H9 (cell line): Measurements from ENCODE around the gene SYNE4. TPM values are rescaled to one million over a fixed set of nuclear protein-coding genes. Genes with fewer than 3 reads are reported as not detected.
A peak's percentile ranks its signal among the peaks of the same experiment; 100 is the strongest.
"Not testable (repeated sequence)": the region's sequence is repeated elsewhere in the genome, so short reads cannot be mapped to it uniquely, and the experiment has no call there.

Source experiments
- DNase-seq: peaks from one replicate; pipeline ENCODE4 v3.0.0-alpha.2; 2017
- H2AFZ ChIP-seq: one replicate; pipeline ENCODE4 v1.6.1; 2013; ENCODE audit warnings: mild to moderate bottlenecking, low read length, control low read depth, moderate library complexity
- H2AK5ac ChIP-seq: 2 replicates; pipeline ENCODE4 v1.6.1; 2013; ENCODE audit warnings: low read length, control low read depth, mixed read lengths; ENCODE audit not compliant: insufficient read length
- H2BK120ac ChIP-seq: one replicate; pipeline ENCODE4 v1.6.1; 2013; ENCODE audit warnings: low read depth, mild to moderate bottlenecking, low read length, control low read depth, inconsistent platforms; ENCODE audit not compliant: poor library complexity, severe bottlenecking
- H2BK12ac ChIP-seq: 2 replicates; pipeline ENCODE4 v1.6.1; 2013; ENCODE audit warnings: low read length, control low read depth, mixed read lengths, low read depth; ENCODE audit not compliant: insufficient read length
- H2BK15ac ChIP-seq: 2 replicates; pipeline ENCODE4 v1.6.1; 2013; ENCODE audit warnings: low read depth, low read length, control low read depth
- H2BK20ac ChIP-seq: one replicate; pipeline ENCODE4 v1.6.1; 2013; ENCODE audit warnings: low read depth, mild to moderate bottlenecking, low read length, control low read depth, inconsistent platforms; ENCODE audit not compliant: poor library complexity, severe bottlenecking
- H2BK5ac ChIP-seq: 2 replicates; pipeline ENCODE4 v1.6.1; 2013; ENCODE audit warnings: low read length, control low read depth, mixed read lengths; ENCODE audit not compliant: insufficient read length
- H3K14ac ChIP-seq: 2 replicates; pipeline ENCODE4 v1.6.1; 2013; ENCODE audit warnings: low read length, control low read depth; ENCODE audit not compliant: insufficient read depth
- H3K18ac ChIP-seq: 2 replicates; pipeline ENCODE4 v1.6.1; 2013; ENCODE audit warnings: low read depth, mild to moderate bottlenecking, mixed read lengths, low read length, control low read depth; ENCODE audit not compliant: insufficient read length
- H3K23ac ChIP-seq: 2 replicates; pipeline ENCODE4 v1.6.1; 2013; ENCODE audit warnings: low read length, control low read depth, mixed read lengths, low read depth; ENCODE audit not compliant: insufficient read length
- H3K23me2 ChIP-seq: 2 replicates; pipeline ENCODE4 v1.6.1; 2013; ENCODE audit warnings: low read depth, mild to moderate bottlenecking, mixed read lengths, low read length, control low read depth; ENCODE audit not compliant: insufficient read length, poor library complexity, severe bottlenecking
- H3K27ac ChIP-seq: 2 replicates; pipeline ENCODE4 v1.5.1; 2013; ENCODE audit warnings: low read length, control low read depth, mixed read lengths, low read depth; ENCODE audit not compliant: insufficient read length
- H3K27me3 ChIP-seq: 2 replicates; pipeline ENCODE4 v1.6.1; 2013; ENCODE audit warnings: low read length, control low read depth, inconsistent platforms; ENCODE audit not compliant: insufficient read depth
- H3K4ac ChIP-seq: 2 replicates; pipeline ENCODE4 v1.6.1; 2013; ENCODE audit warnings: low read depth, mild to moderate bottlenecking, control low read depth, inconsistent platforms, low read length, moderate library complexity
- H3K4me1 ChIP-seq: 2 replicates; pipeline ENCODE4 v1.6.1; 2013; ENCODE audit warnings: low read length, control low read depth, inconsistent platforms; ENCODE audit not compliant: insufficient read depth
- H3K4me2 ChIP-seq: 2 replicates; pipeline ENCODE4 v1.6.1; 2013; ENCODE audit warnings: low read length, control low read depth, mixed read lengths; ENCODE audit not compliant: insufficient read length, insufficient read depth
- H3K56ac ChIP-seq: 2 replicates; pipeline ENCODE4 v1.6.1; 2013; ENCODE audit warnings: low read depth, mild to moderate bottlenecking, mixed read lengths, low read length, control low read depth; ENCODE audit not compliant: insufficient read length
- H3K79me1 ChIP-seq: 2 replicates; pipeline ENCODE4 v1.6.1; 2013; ENCODE audit warnings: low read depth, mild to moderate bottlenecking, moderate library complexity, low read length, control low read depth, inconsistent platforms; ENCODE audit not compliant: insufficient read depth, poor library complexity, severe bottlenecking
- H3K79me2 ChIP-seq: 2 replicates; pipeline ENCODE4 v1.6.1; 2013; ENCODE audit warnings: low read length, control low read depth, inconsistent platforms; ENCODE audit not compliant: insufficient read depth
- H3K9ac ChIP-seq: 2 replicates; pipeline ENCODE4 v1.6.1; 2013; ENCODE audit warnings: low read length, control low read depth, mixed read lengths; ENCODE audit not compliant: insufficient read length; ENCODE audit errors: extremely low read depth
- H3K9me3 ChIP-seq: one replicate; pipeline ENCODE4 v1.6.1; 2013; ENCODE audit warnings: low read depth, low read length, inconsistent platforms; ENCODE audit not compliant: control insufficient read depth
- H3T11ph ChIP-seq: one replicate; pipeline ENCODE4 v1.6.1; 2013; ENCODE audit warnings: mild to moderate bottlenecking, low read length, control low read depth, inconsistent platforms
- H4K20me1 ChIP-seq: one replicate; pipeline ENCODE4 v1.6.1; 2013; ENCODE audit not compliant: control insufficient read depth, insufficient read length, insufficient read depth
- H4K5ac ChIP-seq: 2 replicates; pipeline ENCODE4 v1.6.1; 2013; ENCODE audit warnings: low read depth, mild to moderate bottlenecking, mixed read lengths, low read length, control low read depth; ENCODE audit not compliant: insufficient read length
- H4K8ac ChIP-seq: replicated peaks from 2 replicates; pipeline ENCODE4 v1.6.1; 2013; ENCODE audit warnings: low read length, control low read depth, mixed read lengths, low read depth; ENCODE audit not compliant: insufficient read length
- H4K91ac ChIP-seq: 2 replicates; pipeline ENCODE4 v1.6.1; 2013; ENCODE audit warnings: low read depth, mild to moderate bottlenecking, moderate library complexity, mixed read lengths, low read length, control low read depth; ENCODE audit not compliant: insufficient read length
- H3K27ac Mint-ChIP-seq, 3 experiments: 2 replicates in 2 of 3; 3 replicates in 1 of 3; pipeline ENCODE4 v1.8.0; 2020 to 2021; ENCODE audit warnings: mixed read lengths in 3 of 3, mild to moderate bottlenecking in 1 of 3, moderate library complexity in 1 of 3
- H3K27me3 Mint-ChIP-seq: 2 replicates; pipeline ENCODE4 v1.8.0; 2021; ENCODE audit warnings: low read depth, mild to moderate bottlenecking, moderate library complexity, mixed read lengths
- H3K36me3 Mint-ChIP-seq, 3 experiments: 2 replicates in 2 of 3; 3 replicates in 1 of 3; pipeline ENCODE4 v1.8.0; 2020 to 2021; ENCODE audit warnings: low read depth in 3 of 3, mixed read lengths in 3 of 3; ENCODE audit not compliant: insufficient read depth in 1 of 3
- H3K4me1 Mint-ChIP-seq, 2 experiments: 2 replicates each; pipeline ENCODE4 v1.8.0; 2020; ENCODE audit warnings: mixed read lengths in 2 of 2
- H3K4me3 Mint-ChIP-seq, 2 experiments: 2 replicates in 1 of 2; 3 replicates in 1 of 2; pipeline ENCODE4 v1.8.0; 2020 to 2021; ENCODE audit warnings: mild to moderate bottlenecking in 2 of 2, mixed read lengths in 2 of 2, moderate library complexity in 1 of 2
- H3K9me3 Mint-ChIP-seq, 2 experiments: 2 replicates in 1 of 2; 3 replicates in 1 of 2; pipeline ENCODE4 v1.8.0; 2020; ENCODE audit warnings: mild to moderate bottlenecking in 2 of 2, mixed read lengths in 2 of 2, moderate library complexity in 1 of 2
- WGBS: extraction: QIAGEN DNeasy Blood & Tissue Kit; methylation state at CpG from one replicate; pipeline ENCODE4 v1.1.7; 2013; ENCODE audit warnings: missing lambda C conversion rate, low lambda C conversion rate, mixed read lengths; ENCODE audit not compliant: insufficient read length; ENCODE audit errors: extremely low coverage; 5-methylcytosine and 5-hydroxymethylcytosine counted together
- total RNA-seq: library from RNA; stranded (reverse); gene quantifications from 2 replicates; pipeline ENCODE4 v1.2.1, GENCODE V29; 2021
- TF ChIP-seq, protein P1 (sequence below): fragments of 200-600 bp; sonication (generic); conservative IDR thresholded peaks from 3 replicates; pipeline ENCODE4 v1.8.0; 2021; ENCODE audit warnings: antibody characterized with exemption, mild to moderate bottlenecking

SYNE4 gene
- total RNA-seq, 1 experiment from 2014 or later = 19.2 TPM

DNA sequence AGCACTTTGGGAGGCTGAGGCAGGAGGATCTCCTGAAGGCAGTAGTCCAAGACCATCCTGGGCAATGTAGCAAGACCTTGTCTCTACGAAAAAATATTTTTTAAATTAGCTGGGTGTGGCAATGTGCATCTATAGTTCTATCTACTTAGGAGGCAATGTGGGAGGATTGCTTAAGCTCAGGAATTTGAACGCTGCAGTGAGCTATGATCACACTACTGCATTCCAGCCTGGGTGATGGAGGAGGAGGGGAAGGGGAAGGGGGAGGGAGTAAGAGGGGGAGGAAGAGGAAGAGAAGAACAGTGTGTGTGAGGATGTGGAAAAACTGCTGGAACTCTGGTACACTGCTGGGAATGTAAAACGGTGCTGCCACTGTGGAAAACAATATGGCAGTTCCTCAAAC is 33.2 kb upstream of the SYNE4 start:
- Histone ChIP-seq H3K23me2 (no peaks in the 10 kb centered on the region), H3K18ac (no peak overlapping the region), H3K79me1 (no peaks in the 10 kb centered on the region), H4K5ac (no peak overlapping the region), H3K4ac (no peak overlapping the region), H4K20me1 (no peaks in the 10 kb centered on the region), H2BK15ac (no peak overlapping the region), H3K9ac (no peak overlapping the region), H3K4me2 (no peak overlapping the region), H3K79me2 (no peaks in the 10 kb centered on the region), H3K4me1 (no peaks in the 10 kb centered on the region), H2BK12ac (no peak overlapping the region), H3K27ac (no peak overlapping the region), H3K23ac (no peak overlapping the region), H3T11ph (no peak overlapping the region), H3K14ac (no peak overlapping the region), H2BK120ac (no peak overlapping the region), H2AFZ (no peak overlapping the region), H3K27me3 (no peaks in the 10 kb centered on the region), H4K91ac (no peak overlapping the region), H2BK20ac (no peak overlapping the region), H3K9me3 (no peaks in the 10 kb centered on the region), H2BK5ac (no peak overlapping the region), H3K56ac (no peak overlapping the region), H4K8ac (no peak overlapping the region), H2AK5ac (no peak overlapping the region)
- Mint-ChIP-seq H3K9me3 (no peaks in the 10 kb centered on the region; a peak in 1 of 5 replicates), H3K27ac (peak overlapping the region in 2 of 3 experiments; percentile 27 to 47; a peak in 2 of 7 replicates), H3K4me3 (no peak overlapping the region), H3K36me3 (peaks cover 3 to 6% (median 6%) of the 10 kb centered on the region in 3 experiments; a peak in 4 of 7 replicates), H3K27me3 (no peaks in the 10 kb centered on the region; the same call in 1 of the 2 replicates), H3K4me1 (peaks cover 11 to 17% of the 10 kb centered on the region in 2 experiments)
- DNase-seq = no peak
- TF ChIP-seq, protein P1, sequence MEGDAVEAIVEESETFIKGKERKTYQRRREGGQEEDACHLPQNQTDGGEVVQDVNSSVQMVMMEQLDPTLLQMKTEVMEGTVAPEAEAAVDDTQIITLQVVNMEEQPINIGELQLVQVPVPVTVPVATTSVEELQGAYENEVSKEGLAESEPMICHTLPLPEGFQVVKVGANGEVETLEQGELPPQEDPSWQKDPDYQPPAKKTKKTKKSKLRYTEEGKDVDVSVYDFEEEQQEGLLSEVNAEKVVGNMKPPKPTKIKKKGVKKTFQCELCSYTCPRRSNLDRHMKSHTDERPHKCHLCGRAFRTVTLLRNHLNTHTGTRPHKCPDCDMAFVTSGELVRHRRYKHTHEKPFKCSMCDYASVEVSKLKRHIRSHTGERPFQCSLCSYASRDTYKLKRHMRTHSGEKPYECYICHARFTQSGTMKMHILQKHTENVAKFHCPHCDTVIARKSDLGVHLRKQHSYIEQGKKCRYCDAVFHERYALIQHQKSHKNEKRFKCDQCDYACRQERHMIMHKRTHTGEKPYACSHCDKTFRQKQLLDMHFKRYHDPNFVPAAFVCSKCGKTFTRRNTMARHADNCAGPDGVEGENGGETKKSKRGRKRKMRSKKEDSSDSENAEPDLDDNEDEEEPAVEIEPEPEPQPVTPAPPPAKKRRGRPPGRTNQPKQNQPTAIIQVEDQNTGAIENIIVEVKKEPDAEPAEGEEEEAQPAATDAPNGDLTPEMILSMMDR = no peak
- WGBS = no CpG with 5 or more reads among the region's 3 CpGs

DNA sequence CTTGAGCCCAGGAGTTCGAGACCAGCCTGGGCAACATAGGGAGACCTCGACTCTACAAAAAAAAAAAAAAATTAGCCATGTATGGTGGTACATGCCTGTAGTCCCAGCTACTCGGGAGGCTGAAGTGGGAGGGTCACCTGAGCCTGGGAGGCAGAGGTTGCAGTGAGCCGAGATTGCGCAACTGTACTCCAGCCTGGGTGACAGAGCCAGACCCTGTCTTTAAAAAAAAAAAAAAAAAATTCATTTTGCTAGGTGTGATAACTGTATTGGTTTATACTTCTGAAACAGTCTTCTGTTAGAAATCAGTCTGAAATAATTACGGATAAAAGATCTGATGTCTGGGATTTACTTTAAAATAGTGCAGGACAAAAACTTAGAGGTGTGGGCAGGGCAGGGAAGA is 32.5 kb upstream of the SYNE4 start:
- H3T11ph ChIP-seq, H3K9ac ChIP-seq, H2AK5ac ChIP-seq, H3K27me3 Mint-ChIP-seq, H3K4me2 ChIP-seq, H2AFZ ChIP-seq, H3K36me3 Mint-ChIP-seq, H3K4me1 ChIP-seq, H3K18ac ChIP-seq, H2BK120ac ChIP-seq, H3K23ac ChIP-seq, DNase-seq, H3K4me3 Mint-ChIP-seq, H2BK5ac ChIP-seq, H2BK15ac ChIP-seq, H4K5ac ChIP-seq, H3K27me3 ChIP-seq, H4K91ac ChIP-seq, H3K79me2 ChIP-seq, H3K9me3 ChIP-seq, H3K9me3 Mint-ChIP-seq, H2BK20ac ChIP-seq, H2BK12ac ChIP-seq, H3K27ac ChIP-seq, H3K23me2 ChIP-seq, H3K56ac ChIP-seq, H3K79me1 ChIP-seq, H3K14ac ChIP-seq, H4K20me1 ChIP-seq, H4K8ac ChIP-seq, H3K4ac ChIP-seq: not testable (repeated sequence)
- H3K27ac Mint-ChIP-seq = peak overlapping the region; percentile 3 to 55 (median 42); a peak in 2 of 7 replicates
- peaks cover 8 to 14% of the 10 kb centered on the region in 2 experiments for H3K4me1 Mint-ChIP-seq
- WGBS = no CpG with 5 or more reads among the region's 6 CpGs
